ENCODE measurements around the gene MCCC1. TPM values are rescaled to one million over a fixed set of nuclear protein-coding genes. Genes with fewer than 3 reads are reported as not detected.
A peak's percentile ranks its signal among the peaks of the same experiment; 100 is the strongest.
"Not testable (repeated sequence)": the region's sequence is repeated elsewhere in the genome, so short reads cannot be mapped to it uniquely, and the experiment has no call there.

MCCC1 gene
- total RNA-seq, 2 experiments from 2014 or later: 24.0 to 25.1 TPM

GRCh38 chr3:183120538-183121215, 21.4 kb upstream of the MCCC1 start:
- Mint-ChIP-seq H3K4me1 (peaks cover 10% of the 10 kb centered on the region), H3K9me3 (no peaks in the 10 kb centered on the region), H3K36me3 (ENCODE audit: low read depth) (no peaks in the 10 kb centered on the region), H3K27ac (no peak overlapping the region), H3K4me3 (no peak overlapping the region), H3K27me3 (peaks cover 11% of the 10 kb centered on the region)
- CTCF ChIA-PET: no interaction called here
- DNase-seq: no peak
- POLR2A ChIA-PET: no interaction called here

GRCh38 chr3:183117056-183117455, 17.8 kb upstream of the MCCC1 start:
- Mint-ChIP-seq H3K9me3 (peaks cover 2% of the 10 kb centered on the region), H3K27me3 (peaks cover 16% of the 10 kb centered on the region), H3K4me3 (no peak overlapping the region), H3K4me1 (peaks cover 11% of the 10 kb centered on the region), H3K27ac (no peak overlapping the region), H3K36me3 (ENCODE audit: low read depth) (no peaks in the 10 kb centered on the region)
- POLR2A ChIA-PET: no interaction called here
- CTCF ChIA-PET: interaction anchor here (0.6 to 1.7 kb wide), 5 partner anchors 68 to 401 kb away, joined by 3 to 6 read pairs (median 3); no protein-coding TSS in a partner anchor
- no peak for DNase-seq

- Mint-ChIP-seq H3K27ac (no peak overlapping the region), H3K9me3 (peaks cover 4% of the 10 kb centered on the region), H3K4me1 (peaks cover 11% of the 10 kb centered on the region), H3K4me3 (peak overlapping the region; percentile 70), H3K36me3 (ENCODE audit: low read depth) (no peaks in the 10 kb centered on the region), H3K27me3 (peaks cover 16% of the 10 kb centered on the region)
- ChIA-PET POLR2A (no interaction called here), CTCF (interaction anchor here (0.6 to 1.2 kb wide), 2 partner anchors 65 to 266 kb away, joined by 3 read pairs; no protein-coding TSS in a partner anchor)
- DNase-seq: peak; percentile 71
Measured at GRCh38 chr3:183116025-183116614, 16.8 kb upstream of the MCCC1 start.

GRCh38 chr3:183114384-183115178, 15.3 kb upstream of the MCCC1 start:
- Mint-ChIP-seq H3K36me3 (ENCODE audit: low read depth) (no peaks in the 10 kb centered on the region), H3K27me3 (peaks cover 16% of the 10 kb centered on the region), H3K4me3 (no peak overlapping the region), H3K27ac (no peak overlapping the region), H3K4me1 (peaks cover 11% of the 10 kb centered on the region), H3K9me3 (peaks cover 9% of the 10 kb centered on the region)
- DNase-seq: no peak
- CTCF ChIA-PET: no interaction called here
- POLR2A ChIA-PET: no interaction called here

- CTCF ChIA-PET; H3K4me1 Mint-ChIP-seq; H3K4me3 Mint-ChIP-seq; H3K27me3 Mint-ChIP-seq; H3K27ac Mint-ChIP-seq; POLR2A ChIA-PET; H3K9me3 Mint-ChIP-seq; DNase-seq; H3K36me3 Mint-ChIP-seq (ENCODE audit: low read depth): not testable (repeated sequence)
Measured at GRCh38 chr3:183109847-183110246, 10.6 kb upstream of the MCCC1 start.

GRCh38 chr3:183108470-183108869, 9.2 kb upstream of the MCCC1 start:
- Mint-ChIP-seq H3K9me3 (peaks cover 9% of the 10 kb centered on the region), H3K27me3 (no peaks in the 10 kb centered on the region), H3K4me1 (no peaks in the 10 kb centered on the region), H3K4me3 (no peak overlapping the region), H3K36me3 (ENCODE audit: low read depth) (no peaks in the 10 kb centered on the region), H3K27ac (no peak overlapping the region)
- ChIA-PET CTCF (interaction anchor here (1.3 to 1.4 kb wide), 2 partner anchors 12 to 274 kb away, joined by 3 read pairs; no protein-coding TSS in a partner anchor), POLR2A (no interaction called here)
- DNase-seq: no peak

GRCh38 chr3:183108001-183108449, 8.7 kb upstream of the MCCC1 start:
- H3K27ac Mint-ChIP-seq: no peak overlapping the region
- H3K4me1 Mint-ChIP-seq: no peaks in the 10 kb centered on the region
- no peaks in the 10 kb centered on the region for H3K27me3 Mint-ChIP-seq
- ChIA-PET POLR2A (no interaction called here), CTCF (interaction anchor here (1.3 to 1.4 kb wide), 2 partner anchors 12 to 274 kb away, joined by 3 read pairs; no protein-coding TSS in a partner anchor)
- H3K4me3 Mint-ChIP-seq: no peak overlapping the region
- peaks cover 9% of the 10 kb centered on the region for H3K9me3 Mint-ChIP-seq
- no peak for DNase-seq
- no peaks in the 10 kb centered on the region for H3K36me3 Mint-ChIP-seq (ENCODE audit: low read depth)

GRCh38 chr3:183107372-183107771, 8.1 kb upstream of the MCCC1 start:
- H3K36me3 Mint-ChIP-seq (ENCODE audit: low read depth); H3K27me3 Mint-ChIP-seq; H3K9me3 Mint-ChIP-seq; POLR2A ChIA-PET; H3K4me3 Mint-ChIP-seq; H3K4me1 Mint-ChIP-seq; DNase-seq; H3K27ac Mint-ChIP-seq: not testable (repeated sequence)
- CTCF ChIA-PET: interaction anchor here (1.3 kb wide), 1 partner anchor 11 kb away, joined by 3 read pairs; no protein-coding TSS in a partner anchor

GRCh38 chr3:183106635-183107034, 7.3 kb upstream of the MCCC1 start:
- DNase-seq: no peak
- Mint-ChIP-seq H3K9me3 (peaks cover 5% of the 10 kb centered on the region), H3K27me3 (no peaks in the 10 kb centered on the region), H3K4me1 (no peaks in the 10 kb centered on the region), H3K27ac (no peak overlapping the region), H3K4me3 (no peak overlapping the region), H3K36me3 (ENCODE audit: low read depth) (no peaks in the 10 kb centered on the region)
- POLR2A ChIA-PET: no interaction called here
- CTCF ChIA-PET: interaction anchor here (1.6 kb wide), 1 partner anchor 16 kb away, joined by 3 read pairs; no protein-coding TSS in a partner anchor

- H3K27me3 Mint-ChIP-seq; H3K27ac Mint-ChIP-seq; H3K36me3 Mint-ChIP-seq (ENCODE audit: low read depth); DNase-seq; POLR2A ChIA-PET; H3K4me3 Mint-ChIP-seq; H3K9me3 Mint-ChIP-seq: not testable (repeated sequence)
- CTCF ChIA-PET: interaction anchor here (0.7 to 1.1 kb wide), 2 partner anchors 18 to 300 kb away, joined by 3 read pairs; no protein-coding TSS in a partner anchor
- peaks cover 10% of the 10 kb centered on the region for H3K4me1 Mint-ChIP-seq
Measured at GRCh38 chr3:183103950-183104349, 4.7 kb upstream of the MCCC1 start.

- H3K4me3 Mint-ChIP-seq; CTCF ChIA-PET; H3K36me3 Mint-ChIP-seq (ENCODE audit: low read depth); H3K27ac Mint-ChIP-seq; POLR2A ChIA-PET; H3K27me3 Mint-ChIP-seq; DNase-seq; H3K9me3 Mint-ChIP-seq: not testable (repeated sequence)
- H3K4me1 Mint-ChIP-seq: peaks cover 30% of the 10 kb centered on the region
Measured at GRCh38 chr3:183101040-183101439, 1.7 kb upstream of the MCCC1 start.

GRCh38 chr3:183100376-183100775, 1.1 kb upstream of the MCCC1 start:
- H3K27ac Mint-ChIP-seq: peak overlapping the region; percentile 16
- ChIA-PET CTCF (no interaction called here), POLR2A (no interaction called here)
- H3K27me3 Mint-ChIP-seq: no peaks in the 10 kb centered on the region
- H3K36me3 Mint-ChIP-seq (ENCODE audit: low read depth): peaks cover 8% of the 10 kb centered on the region
- DNase-seq: no peak
- H3K9me3 Mint-ChIP-seq: no peaks in the 10 kb centered on the region
- H3K4me3 Mint-ChIP-seq: no peak overlapping the region
- peaks cover 30% of the 10 kb centered on the region for H3K4me1 Mint-ChIP-seq

GRCh38 chr3:183099838-183100204, 525 bp upstream of the MCCC1 start:
- Mint-ChIP-seq H3K4me1 (peaks cover 31% of the 10 kb centered on the region), H3K4me3 (peak overlapping the region; percentile 99), H3K36me3 (ENCODE audit: low read depth) (peaks cover 8% of the 10 kb centered on the region), H3K27ac (peak overlapping the region; percentile 90), H3K9me3 (no peaks in the 10 kb centered on the region), H3K27me3 (no peaks in the 10 kb centered on the region)
- CTCF ChIA-PET: no interaction called here
- POLR2A ChIA-PET: no interaction called here
- DNase-seq: no peak
